ENCODE results near the gene RBM4.
"Not testable (repeated sequence)": the region's sequence is repeated elsewhere in the genome, so short reads cannot be mapped to it uniquely, and the experiment has no call there.

RBM4 gene

DNA sequence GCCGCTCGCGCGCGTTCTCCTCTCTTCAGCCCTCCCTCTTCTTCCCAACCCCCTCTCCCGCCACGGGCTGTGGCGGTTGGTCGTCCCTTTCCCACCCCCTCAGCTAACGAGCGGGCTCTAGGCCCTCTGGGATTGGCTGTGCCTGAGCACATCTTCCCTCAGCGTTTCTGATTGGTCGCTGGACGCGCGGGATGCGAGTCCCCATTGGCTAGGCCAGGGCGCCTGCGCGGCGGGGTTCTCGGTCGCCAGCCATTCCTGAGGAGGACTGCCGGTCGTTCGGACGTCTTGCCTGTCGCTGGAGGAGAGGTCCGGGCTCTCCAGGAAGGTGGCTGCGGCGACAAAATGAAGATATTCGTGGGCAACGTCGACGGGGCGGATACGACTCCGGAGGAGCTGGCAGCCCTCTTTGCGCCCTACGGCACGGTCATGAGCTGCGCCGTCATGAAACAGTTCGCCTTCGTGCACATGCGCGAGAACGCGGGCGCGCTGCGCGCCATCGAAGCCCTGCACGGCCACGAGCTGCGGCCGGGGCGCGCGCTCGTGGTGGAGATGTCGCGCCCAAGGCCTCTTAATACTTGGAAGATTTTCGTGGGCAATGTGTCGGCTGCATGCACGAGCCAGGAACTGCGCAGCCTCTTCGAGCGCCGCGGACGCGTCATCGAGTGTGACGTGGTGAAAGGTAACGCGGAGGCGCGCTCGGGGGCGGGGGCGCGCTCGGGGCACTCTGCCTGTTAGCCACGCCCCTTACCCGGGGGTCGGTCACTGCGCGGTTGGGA lies 21.9 kb upstream of the RBM4 start, which contains the start of gene RBM14:
TSS of gene RBM14 (plus strand) at position 252 of the 776 bp plus-strand sequence. CDS start at position 343, 91 bp downstream.
- DNase-seq (ENCODE audit: low read depth), result peak; percentile 94

DNA sequence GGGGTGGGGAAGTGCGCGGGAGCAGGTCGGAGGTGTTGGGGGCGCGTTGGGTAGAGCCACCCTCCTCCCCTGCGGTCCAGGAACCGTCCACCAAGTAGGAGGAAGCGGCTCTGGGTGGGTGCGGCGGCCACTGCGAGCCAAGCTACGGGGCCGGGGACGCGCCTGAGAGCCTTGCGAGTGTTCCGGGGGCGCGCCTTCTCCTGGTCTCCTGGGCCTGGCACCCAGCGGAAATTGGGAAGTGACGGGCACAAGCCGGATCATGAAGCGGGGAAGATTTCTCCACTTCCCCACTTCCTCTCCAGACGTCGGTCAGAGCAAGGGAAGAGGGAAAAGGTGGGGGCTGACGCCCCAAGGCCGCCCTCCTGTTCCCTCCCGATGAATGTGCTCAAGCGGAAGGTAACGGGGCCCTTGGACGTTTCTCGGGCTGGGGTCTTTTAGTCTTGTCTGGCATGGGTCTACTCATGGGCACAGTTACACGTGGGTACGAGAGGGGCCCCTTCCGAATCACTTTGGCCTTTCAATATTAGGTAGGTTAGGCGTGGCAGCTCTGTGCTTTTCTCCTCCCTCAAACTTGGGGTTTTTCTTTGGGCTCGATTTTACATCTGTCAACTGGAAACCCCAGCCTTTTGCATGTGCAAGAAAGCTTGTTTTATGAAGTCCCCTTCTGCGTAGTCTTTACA lies 21.2 kb upstream of the RBM4 start:
- DNase-seq (ENCODE audit: low read depth), result no peak

DNA sequence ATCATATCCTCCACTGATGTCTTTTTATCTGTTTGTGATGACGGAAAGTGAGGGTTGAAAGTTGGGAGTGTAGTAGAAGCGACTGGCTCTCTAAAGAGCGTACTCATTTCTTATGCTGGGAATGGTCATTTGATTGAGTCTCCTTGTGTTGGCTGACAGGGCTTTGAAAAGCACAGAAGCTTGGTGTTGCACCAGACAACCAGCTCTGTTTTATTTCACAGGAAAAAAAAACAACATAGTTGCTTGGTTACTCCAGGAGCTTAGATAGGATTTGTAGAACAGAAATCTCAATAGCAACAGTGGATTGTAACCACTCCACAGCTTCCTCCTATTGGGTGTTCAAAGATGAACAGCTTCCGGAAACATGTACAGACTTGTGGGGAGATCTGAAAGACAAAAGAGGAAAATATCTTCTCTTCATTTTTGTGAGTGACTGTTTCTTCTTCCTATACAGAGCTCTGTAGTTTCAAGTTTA lies 19.4 kb upstream of the RBM4 start:
- DNase-seq (ENCODE audit: low read depth), result peak; percentile 77

DNA sequence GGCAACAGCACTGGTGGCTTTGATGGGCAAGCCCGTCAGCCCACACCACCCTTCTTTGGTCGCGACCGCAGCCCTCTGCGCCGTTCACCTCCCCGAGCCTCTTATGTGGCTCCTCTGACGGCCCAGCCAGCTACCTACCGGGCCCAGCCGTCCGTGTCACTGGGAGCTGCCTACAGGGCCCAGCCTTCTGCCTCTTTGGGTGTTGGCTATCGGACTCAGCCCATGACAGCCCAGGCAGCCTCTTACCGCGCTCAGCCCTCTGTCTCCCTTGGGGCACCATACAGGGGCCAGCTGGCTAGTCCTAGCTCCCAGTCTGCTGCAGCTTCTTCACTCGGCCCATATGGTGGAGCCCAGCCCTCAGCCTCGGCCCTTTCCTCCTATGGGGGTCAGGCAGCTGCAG lies 14.1 kb upstream of the RBM4 start:
- DNase-seq (ENCODE audit: low read depth), result no peak

DNA sequence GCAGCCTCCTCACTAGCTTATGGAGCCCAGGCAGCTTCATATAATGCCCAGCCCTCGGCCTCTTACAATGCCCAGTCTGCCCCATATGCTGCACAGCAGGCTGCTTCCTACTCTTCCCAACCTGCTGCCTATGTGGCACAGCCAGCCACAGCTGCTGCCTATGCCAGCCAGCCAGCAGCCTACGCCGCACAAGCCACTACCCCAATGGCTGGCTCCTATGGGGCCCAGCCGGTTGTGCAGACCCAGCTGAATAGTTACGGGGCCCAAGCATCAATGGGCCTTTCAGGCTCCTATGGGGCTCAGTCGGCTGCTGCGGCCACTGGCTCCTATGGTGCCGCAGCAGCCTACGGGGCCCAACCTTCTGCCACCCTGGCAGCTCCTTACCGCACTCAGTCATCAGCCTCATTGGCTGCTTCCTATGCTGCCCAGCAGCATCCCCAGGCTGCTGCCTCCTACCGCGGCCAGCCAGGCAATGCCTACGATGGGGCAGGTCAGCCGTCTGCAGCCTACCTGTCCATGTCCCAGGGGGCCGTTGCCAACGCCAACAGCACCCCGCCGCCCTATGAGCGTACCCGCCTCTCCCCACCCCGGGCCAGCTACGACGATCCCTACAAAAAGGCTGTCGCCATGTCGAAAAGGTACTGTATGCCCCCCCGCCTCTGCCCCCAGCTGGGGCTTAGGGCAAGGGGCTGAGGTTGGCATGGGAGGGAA lies 13.3 kb upstream of the RBM4 start:
- DNase-seq (ENCODE audit: low read depth), result no peak

DNA sequence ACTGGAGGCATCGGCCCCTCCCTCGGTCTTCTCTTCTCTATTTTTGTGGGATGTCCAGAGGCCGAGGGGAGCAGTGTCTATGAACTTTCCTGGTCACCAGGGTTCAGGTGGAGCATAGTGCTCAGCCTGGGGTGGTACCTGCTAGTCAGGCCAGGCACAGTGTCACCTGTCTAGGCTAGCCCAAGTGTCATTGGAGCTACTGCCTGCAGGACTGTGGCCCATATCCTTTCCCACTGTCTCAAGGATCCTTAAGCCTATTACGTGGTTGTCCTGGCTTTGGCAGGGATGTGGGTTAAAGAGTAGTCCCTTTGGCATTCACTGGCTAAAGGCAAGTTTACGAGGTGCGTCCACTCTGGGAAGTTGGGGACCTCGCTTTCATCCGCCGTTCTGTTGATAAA lies 12.8 kb upstream of the RBM4 start:
- DNase-seq (ENCODE audit: low read depth), result no peak

DNA sequence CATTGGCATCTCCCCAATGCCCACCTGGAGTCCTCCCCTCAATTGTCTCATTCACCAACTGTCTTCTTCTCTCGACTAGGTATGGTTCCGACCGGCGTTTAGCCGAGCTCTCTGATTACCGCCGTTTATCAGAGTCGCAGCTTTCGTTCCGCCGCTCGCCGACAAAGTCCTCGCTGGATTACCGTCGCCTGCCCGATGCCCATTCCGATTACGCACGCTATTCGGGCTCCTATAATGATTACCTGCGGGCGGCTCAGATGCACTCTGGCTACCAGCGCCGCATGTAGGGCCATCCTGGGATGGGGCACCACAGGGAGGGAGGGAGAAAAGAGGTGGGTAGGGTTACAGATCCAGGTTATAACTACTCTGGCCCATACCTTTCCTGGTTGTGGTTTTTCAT lies 12.1 kb upstream of the RBM4 start:
- DNase-seq (ENCODE audit: low read depth), result no peak

DNA sequence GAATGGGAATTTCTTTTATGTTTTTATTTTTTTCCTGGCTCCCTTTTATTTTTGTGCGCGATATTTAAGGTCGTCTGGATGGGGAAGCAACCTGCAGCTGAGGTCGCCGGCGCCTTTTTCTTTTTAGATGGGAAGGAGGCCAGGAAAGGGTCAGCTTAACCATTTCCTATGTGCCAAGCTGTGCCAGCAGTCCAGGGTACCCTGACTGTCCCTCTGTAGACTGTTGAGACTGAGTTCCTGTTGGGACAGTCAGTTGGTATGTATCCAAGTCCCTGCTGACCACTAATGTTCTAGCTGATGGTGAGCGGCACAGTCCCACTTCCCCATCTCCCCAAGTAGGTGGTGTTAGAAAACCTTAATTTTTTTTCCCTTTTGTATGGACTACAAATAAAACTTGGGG lies 11.6 kb upstream of the RBM4 start:
- no peak for DNase-seq (ENCODE audit: low read depth)

DNA sequence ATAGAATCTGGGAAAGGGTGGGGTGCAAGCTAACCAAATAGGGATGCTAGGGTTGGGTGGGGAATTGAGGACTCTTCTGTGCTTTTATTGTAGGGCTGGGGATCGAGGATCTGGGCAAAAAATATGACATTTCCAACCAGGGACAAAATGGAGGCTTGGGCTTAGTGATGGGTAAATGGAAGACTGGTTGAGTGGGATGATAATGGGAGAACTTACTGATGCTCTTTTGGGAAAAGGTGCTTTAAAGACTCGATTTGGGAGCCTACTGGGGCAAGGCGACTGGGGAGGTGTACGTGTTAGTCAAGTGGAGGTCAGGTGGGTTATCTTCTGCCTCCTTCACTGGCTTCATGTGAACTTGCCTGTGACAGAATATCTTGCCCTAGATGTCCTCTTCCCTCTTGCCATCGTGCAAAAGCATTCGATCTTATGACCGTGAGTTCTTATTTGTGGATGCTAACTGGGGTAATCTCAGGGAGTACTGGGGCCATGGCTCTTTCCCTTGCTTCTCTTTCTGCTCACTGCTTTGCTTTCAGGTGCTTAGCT lies 10.4 kb upstream of the RBM4 start:
- DNase-seq (ENCODE audit: low read depth), result no peak

DNA sequence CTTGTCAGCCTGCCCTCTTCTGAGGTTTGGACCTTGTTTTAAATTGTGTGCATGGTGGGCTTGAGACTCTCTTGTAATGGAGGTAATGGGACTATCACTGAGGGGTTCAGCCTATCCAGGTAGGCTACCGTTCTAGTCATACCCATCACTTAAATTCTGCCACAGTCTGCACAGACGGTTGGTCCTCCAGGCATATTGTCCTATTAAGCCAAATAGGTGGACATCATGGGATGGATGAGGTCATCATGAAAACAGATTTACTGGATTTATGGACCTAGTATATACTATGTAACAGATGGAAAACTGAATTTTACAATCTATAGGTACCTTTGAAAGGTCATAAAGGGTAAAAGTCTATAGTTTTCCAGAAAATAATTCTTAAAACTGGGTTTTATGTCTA lies 9.1 kb upstream of the RBM4 start:
- DNase-seq (ENCODE audit: low read depth), result no peak

DNA sequence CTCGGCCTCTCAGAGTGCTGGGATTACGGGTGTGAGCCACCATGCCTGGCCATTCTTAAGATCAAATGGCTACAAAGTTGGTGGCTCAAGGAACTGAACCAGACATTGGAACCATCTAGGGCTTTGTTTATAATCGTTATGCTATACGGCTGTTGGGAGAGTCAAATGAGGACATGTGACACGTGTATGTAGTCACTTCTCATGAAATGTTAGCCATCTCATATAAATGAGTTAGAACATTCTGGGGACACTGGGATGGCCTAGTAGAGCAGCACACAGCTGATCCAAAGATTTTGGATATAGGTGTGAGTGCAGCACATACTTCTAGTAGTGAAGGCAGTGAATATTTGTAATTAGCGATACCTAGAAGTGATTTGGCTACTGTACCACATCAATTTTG lies 6.6 kb upstream of the RBM4 start:
- no peak for DNase-seq (ENCODE audit: low read depth)

DNA sequence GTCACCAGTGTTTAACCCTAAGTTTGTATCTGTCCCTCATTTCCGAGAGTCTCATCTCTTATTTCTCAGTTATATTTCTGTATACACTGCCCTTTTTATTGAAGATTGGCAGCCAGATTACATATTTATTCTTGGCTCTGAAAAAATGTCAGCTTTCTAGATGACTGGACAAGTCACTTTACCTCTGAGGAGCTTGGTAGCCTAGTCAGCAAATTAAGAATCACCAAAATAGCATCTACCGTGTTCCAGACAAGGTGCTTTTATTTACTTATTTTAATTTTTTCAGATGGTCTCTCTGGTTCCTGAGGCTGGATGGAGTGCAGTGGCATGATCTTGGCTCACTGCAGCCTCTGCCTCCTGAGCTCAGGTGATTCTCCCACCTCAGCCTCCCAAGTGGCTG lies 5.6 kb upstream of the RBM4 start:
- no peak for DNase-seq (ENCODE audit: low read depth)

DNA sequence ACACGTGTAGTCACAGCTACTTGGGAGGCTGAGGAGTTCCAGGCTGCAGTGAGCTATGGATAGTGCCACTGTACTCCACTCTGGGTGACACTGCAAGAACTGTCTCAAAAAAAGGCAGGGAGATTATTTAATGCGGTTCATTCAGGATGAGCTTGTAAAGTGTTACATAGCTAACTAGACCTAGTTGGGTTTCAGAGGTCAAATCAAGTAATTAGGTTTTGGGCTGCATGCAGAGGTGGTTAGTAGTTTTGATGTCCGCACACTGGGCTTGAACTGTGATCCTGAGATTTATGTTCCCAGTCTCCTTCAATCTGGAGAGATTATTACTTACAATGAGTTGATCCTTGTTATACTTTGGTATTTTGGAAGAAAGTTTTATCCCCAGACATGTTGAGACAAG lies 2.1 kb upstream of the RBM4 start:
- no peak for DNase-seq (ENCODE audit: low read depth)

DNA sequence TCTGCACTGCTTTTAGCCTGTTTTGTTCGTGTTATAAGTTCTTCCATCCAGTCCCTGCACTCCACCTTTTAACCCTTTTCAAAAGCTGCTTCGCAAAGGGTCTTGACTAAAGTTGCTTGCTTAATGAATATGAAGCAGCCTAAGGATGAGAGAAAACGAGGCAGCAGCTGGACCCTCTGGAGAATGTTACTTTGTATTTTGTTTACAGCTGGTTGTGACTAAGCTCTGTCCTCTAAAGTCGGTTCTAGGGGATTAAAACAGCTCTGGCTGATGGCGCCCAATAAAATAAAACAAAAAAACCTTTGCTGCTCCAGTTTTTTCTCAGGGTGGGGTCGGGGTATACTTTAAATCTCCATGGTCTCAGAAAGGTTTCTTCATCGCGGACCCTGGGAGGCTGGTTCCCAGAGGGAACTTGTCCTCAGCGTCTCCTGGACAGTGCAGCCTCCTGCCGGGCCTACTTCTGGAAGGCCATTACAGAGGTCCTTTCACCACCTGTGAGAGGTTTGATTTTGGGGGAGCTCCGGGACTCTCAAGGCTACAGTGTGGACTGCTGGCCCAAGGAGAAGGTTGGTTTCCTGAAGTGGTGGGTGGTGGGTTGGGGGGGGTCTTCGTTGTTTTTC lies 836 bp upstream of the RBM4 start:
- no peak for DNase-seq (ENCODE audit: low read depth)

DNA sequence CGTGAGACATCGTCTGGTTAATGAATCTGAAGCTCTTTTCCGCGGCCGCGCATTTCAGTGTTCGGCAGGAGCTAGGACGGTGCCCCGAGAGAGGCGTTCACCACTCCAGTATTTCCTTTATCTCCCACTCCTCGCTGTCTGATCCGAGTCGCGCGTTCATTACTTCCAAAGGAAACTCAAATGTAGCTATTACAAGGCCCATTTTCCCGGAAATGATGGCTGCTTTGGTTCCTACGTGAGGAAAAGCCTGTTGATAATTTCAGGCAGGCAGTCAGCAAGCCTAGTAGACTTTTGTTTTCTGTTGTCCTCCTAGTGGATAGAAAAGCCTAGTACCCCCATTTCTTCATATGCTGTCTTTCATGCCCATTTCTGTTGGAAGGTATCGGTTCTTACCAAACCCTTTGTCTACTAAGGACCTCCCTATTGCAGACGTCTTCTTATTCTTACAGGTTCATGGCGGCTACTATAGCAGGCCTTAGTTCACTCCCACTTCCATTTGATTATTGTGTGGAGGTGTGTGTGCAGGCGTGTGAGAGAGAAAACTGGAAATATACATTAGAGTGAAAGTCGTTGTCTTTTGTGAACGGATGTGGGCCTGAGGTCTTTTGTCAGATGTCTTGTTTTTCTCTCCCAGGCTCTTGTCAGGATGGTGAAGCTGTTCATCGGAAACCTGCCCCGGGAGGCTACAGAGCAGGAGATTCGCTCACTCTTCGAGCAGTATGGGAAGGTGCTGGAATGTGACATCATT lies 737 bp downstream of the RBM4 start:
- DNase-seq (ENCODE audit: low read depth), result no peak

DNA sequence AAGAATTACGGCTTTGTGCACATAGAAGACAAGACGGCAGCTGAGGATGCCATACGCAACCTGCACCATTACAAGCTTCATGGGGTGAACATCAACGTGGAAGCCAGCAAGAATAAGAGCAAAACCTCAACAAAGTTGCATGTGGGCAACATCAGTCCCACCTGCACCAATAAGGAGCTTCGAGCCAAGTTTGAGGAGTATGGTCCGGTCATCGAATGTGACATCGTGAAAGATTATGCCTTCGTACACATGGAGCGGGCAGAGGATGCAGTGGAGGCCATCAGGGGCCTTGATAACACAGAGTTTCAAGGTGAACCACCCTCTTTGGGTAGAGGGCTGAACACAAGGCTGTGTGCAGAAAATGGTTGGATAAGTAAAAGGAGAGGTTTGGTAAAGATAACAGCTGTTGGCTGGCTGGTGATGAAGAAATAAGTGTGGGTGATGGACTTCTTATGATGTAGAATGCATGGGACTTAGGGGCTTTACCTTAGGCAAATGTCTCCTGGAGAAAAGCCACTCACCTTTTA lies 1.4 kb downstream of the RBM4 start:
- DNase-seq (ENCODE audit: low read depth), result not testable (repeated sequence)

DNA sequence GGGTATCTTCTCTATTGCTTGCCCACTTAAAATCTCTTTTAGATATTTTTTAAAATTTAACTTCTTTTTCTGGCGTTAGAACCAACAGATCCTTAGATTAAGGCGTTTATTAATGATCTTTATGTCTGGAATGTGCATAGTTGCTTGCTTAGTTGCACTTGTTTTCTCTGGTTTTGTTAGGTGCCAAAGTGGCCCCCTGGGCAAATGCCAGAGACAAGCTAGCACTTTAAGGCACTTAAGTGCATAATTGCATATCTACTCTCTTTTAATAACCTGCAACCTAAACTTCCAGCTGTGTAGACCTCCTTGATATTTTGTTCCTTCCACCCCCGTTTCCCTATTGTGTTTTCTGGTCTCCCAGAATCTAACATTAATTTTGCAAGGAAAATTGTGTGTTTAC lies 3.3 kb downstream of the RBM4 start:
- DNase-seq (ENCODE audit: low read depth), result no peak

DNA sequence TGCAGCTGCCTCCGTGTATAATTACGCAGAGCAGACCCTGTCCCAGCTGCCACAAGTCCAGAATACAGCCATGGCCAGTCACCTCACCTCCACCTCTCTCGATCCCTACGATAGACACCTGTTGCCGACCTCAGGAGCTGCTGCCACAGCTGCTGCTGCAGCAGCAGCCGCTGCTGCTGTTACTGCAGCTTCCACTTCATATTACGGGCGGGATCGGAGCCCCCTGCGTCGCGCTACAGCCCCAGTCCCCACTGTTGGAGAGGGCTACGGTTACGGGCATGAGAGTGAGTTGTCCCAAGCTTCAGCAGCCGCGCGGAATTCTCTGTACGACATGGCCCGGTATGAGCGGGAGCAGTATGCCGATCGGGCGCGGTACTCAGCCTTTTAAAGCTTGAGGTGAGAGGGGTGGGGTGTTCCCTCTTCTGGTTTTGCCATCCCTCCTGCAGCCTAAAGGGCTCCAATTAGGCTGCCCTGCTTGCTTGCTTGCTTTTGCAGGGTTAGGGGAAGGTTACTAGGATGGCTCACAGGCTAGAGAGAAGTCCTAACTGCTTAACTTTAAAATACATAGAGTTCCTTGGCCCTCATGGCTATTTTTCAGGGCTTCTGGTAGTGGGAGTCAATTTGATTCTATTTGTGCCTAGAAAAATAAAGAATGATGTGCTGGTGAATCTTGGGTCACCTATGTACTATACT lies 5.4 kb downstream of the RBM4 start:
- DNase-seq (ENCODE audit: low read depth), result no peak

DNA sequence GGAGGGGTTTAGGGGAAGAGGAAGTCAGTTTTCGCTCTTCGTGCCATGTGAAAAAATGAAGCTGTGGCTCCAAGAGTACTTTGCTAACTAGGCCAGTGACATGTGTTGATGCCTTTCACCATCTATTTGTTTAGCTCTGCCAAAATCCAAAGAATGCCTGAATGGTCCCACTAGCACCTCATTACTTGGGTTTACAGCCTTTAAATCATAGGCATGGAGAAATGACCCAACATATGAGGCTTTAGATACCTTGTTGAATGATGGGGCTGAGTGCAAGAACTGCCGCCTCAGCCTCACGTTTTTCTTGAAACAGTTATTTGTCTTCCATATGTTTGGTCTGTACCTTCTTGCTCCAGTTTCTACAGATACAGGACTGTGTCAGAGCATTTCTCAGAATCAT lies 8.3 kb downstream of the RBM4 start:
- no peak for DNase-seq (ENCODE audit: low read depth)

DNA sequence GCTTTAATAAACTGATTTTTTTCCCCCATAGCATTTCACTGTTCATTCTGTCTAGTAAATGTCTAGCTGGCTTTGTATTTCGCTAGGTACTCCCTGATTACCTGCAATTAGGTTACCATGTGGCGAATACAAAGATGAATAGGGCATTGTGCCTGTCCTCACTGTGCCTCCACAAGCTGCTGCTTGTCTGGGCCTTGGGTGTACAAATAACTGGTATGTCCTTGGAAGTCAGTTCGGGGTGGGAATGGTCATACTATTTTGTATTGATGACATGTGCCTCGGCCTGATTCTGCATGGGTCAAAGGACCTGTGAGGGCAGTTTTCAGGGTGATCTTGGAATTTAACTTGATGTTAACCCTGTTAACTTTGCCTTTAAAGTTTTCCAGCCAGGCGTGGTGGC lies 11.4 kb downstream of the RBM4 start:
- DNase-seq (ENCODE audit: low read depth), result no peak

DNA sequence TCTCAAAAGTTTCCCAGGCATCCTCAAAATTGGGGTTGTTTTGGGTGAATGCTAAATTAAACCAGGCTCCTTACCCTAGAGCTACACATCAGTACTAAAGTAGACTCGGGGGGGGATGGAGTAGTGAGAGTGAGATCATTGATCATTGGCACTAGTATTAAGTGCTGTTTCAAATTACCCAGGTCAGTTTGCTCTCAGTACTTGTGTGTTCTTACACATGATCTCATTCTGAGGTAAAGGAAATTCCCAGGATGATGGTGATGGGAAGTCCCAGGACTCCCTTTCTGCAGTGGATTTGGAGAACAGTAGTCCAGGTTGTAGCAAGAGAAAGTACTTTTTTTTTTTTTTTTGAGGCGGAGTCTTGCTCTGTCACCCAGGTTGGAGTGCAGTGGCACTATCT lies 12.5 kb downstream of the RBM4 start:
- no peak for DNase-seq (ENCODE audit: low read depth)
